NB4 (cell line): ENCODE measurements around the gene SMYD3.

Experiments
- CTCF ChIP-seq: IDR thresholded peaks from one replicate; pipeline ENCODE4 v1.5.1; 2012; ENCODE audit warnings: low read depth, low read length
- MAX ChIP-seq: IDR thresholded peaks from 2 replicates; pipeline ENCODE4 v1.6.1; 2011; ENCODE audit warnings: low read depth, low read length
- MYC ChIP-seq: IDR thresholded peaks from 2 replicates; pipeline ENCODE4 v1.6.1; 2011; ENCODE audit warnings: low read depth, low read length
- POLR2A ChIP-seq: IDR thresholded peaks from 2 replicates; pipeline ENCODE4 v1.6.1; 2011; ENCODE audit warnings: mild to moderate bottlenecking; ENCODE audit not compliant: insufficient read length; ENCODE audit errors: extremely low read depth

- no peak for TF ChIP-seq CTCF
- no peak for TF ChIP-seq POLR2A
- TF ChIP-seq MAX, result no peak
- TF ChIP-seq MYC, result no peak
These were observed 227.7 kb downstream of the SMYD3 start for GRCh38 chr1:246279402-246279801.
